Right atrium auricular region (tissue), 2 donors: ENCODE data around the gene KRT79. TPM values are rescaled to one million over a fixed set of nuclear protein-coding genes. Genes with fewer than 3 reads are reported as not detected.

Source experiments
- DNase-seq: peaks from one replicate; pipeline ENCODE4 v3.0.0-alpha.2; 2019; ENCODE audit warnings: low spot score
- H3K27ac ChIP-seq, 2 donors: fragments of 200-600 bp; sonication (generic); 1 replicate in 1 of 2; 2 replicates in 1 of 2; pipeline ENCODE4 v1.5.1; 2016 to 2019
- H3K27me3 ChIP-seq, 2 donors: fragments of 200-600 bp; sonication (generic); one replicate each; pipeline versions ENCODE4 v1.5.1 to v1.6.0; 2017 to 2019
- H3K36me3 ChIP-seq: fragments of 200-600 bp; sonication (generic); one replicate; pipeline ENCODE4 v1.5.1; 2016
- H3K4me1 ChIP-seq, 2 donors: fragments of 200-600 bp; sonication (generic); one replicate each; pipeline versions ENCODE4 v1.5.1 to v1.6.0; 2017 to 2019
- H3K4me3 ChIP-seq, 2 donors: fragments of 200-600 bp; sonication (generic); 1 replicate in 1 of 2; 2 replicates in 1 of 2; pipeline ENCODE4 v1.5.1; 2017 to 2019; ENCODE audit warnings: mild to moderate bottlenecking in 1 of 2, moderate library complexity in 1 of 2
- H3K9me3 ChIP-seq, 2 donors: fragments of 200-600 bp; sonication (generic); one replicate each; pipeline ENCODE4 v1.5.1; 2019
- total RNA-seq, 2 donors: library from RNA; depleted of rRNA; stranded (reverse); fragments of >200 nt; gene quantifications; one replicate each; pipeline ENCODE4 v1.1.0, GENCODE V29; 2016
- TF ChIP-seq, protein P1 (sequence below), 2 donors: fragments of 200-600 bp; sonication (generic); IDR thresholded peaks; one replicate each; pipeline ENCODE4 v1.5.1; 2019; ENCODE audit warnings: antibody characterized with exemption in 2 of 2

Gene KRT79
- total RNA-seq, 2 donors from 2014 or later = not detected

DNA sequence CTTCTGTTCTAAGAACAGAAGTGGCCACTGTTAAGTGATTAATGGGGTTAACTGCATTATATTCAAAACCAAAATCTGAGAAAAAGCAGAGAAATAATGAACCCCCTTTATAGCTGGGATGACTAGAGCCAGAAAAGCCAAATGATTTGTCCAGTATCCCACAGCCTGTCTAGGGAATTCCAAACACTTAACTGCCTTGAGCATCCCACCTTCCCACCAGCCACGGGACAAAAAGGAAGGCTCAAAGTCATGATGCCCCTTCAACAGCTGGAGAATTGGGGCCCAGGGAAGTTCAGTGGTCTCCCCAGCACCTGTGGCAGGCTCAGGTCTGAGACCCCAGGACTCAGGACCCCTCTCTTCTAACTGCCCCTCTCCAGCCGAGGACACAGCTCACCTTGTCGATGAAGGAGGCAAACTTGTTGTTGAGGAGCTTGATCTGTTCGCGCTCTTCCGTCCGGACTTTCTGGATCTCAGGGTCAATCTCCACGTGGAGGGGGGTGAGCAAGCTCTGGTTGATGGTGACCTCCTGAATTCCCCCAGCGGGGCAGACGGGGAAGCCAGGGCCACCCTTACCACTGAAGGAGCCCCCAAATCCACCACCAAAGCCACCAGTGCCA lies 20.8 kb downstream of the KRT79 start:
- TF ChIP-seq, protein P1, sequence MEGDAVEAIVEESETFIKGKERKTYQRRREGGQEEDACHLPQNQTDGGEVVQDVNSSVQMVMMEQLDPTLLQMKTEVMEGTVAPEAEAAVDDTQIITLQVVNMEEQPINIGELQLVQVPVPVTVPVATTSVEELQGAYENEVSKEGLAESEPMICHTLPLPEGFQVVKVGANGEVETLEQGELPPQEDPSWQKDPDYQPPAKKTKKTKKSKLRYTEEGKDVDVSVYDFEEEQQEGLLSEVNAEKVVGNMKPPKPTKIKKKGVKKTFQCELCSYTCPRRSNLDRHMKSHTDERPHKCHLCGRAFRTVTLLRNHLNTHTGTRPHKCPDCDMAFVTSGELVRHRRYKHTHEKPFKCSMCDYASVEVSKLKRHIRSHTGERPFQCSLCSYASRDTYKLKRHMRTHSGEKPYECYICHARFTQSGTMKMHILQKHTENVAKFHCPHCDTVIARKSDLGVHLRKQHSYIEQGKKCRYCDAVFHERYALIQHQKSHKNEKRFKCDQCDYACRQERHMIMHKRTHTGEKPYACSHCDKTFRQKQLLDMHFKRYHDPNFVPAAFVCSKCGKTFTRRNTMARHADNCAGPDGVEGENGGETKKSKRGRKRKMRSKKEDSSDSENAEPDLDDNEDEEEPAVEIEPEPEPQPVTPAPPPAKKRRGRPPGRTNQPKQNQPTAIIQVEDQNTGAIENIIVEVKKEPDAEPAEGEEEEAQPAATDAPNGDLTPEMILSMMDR (IDR thresholded peaks at IDR 0.05) = no peak
- Histone ChIP-seq H3K36me3 (no peaks in the 10 kb centered on the region), H3K9me3 (no peaks in the 10 kb centered on the region), H3K27ac (no peak overlapping the region), H3K4me3 (no peak overlapping the region), H3K4me1 (no peaks in the 10 kb centered on the region), H3K27me3 (no peaks in the 10 kb centered on the region)
- DNase-seq = no peak

- Histone ChIP-seq H3K4me1 (no peaks in the 10 kb centered on the region), H3K27me3 (no peaks in the 10 kb centered on the region), H3K36me3 (no peaks in the 10 kb centered on the region), H3K4me3 (no peak overlapping the region), H3K9me3 (no peaks in the 10 kb centered on the region), H3K27ac (no peak overlapping the region)
- no peak for DNase-seq
- TF ChIP-seq, protein P1 (IDR thresholded peaks at IDR 0.05) = no peak
These were observed 21.4 kb downstream of the KRT79 start for GRCh38 chr12:52812749-52813148.

GRCh38 chr12:52812073-52812400 lies 22.1 kb downstream of the KRT79 start:
- Histone ChIP-seq H3K27ac (no peak overlapping the region), H3K4me1 (no peaks in the 10 kb centered on the region), H3K27me3 (no peaks in the 10 kb centered on the region), H3K36me3 (no peaks in the 10 kb centered on the region), H3K4me3 (no peak overlapping the region), H3K9me3 (no peaks in the 10 kb centered on the region)
- DNase-seq = no peak
- TF ChIP-seq, protein P1 (IDR thresholded peaks at IDR 0.05) = no peak

DNA sequence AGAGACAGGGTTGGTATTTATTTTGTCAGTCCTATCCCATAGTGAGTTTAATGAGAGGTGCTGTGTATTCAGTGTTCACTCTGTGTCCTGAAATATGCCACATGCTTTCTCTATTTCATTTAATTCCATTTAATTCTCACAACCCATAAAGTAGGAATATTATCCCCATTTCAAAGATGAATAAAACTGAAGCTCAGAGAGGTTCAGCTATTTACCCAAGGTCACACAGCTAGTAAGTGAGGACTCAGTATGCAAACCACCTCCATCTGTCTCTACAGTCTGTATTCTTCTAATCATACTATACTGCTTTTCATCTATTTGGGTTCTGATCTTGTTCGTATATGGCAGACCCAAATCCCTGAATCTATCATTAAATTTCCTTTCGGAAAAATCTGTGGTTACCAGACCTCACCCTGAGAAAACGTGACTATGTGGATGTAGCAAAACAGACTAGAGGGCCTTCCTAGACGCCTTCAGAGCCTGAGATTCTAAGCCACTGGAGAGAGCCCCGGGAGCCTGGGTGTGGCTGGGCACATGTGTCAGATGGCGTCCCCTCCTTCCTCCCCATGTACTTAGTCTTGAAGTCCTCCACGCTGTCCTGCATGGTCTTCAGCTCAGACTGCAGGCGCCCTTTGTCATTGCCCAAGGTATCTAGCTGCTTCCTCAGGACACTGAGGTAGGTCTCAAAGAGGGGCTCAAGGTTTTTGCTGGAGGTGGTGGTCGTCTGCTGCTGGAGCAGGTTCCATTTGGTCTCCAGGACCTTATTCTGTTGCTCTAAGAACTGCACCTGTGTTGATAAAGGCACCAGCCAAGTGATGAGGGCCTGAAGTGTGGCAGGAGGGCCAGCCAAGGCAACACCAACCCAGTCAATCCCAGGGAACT lies 22.7 kb downstream of the KRT79 start:
- TF ChIP-seq, protein P1 (IDR thresholded peaks at IDR 0.05) = no peak
- no peaks in the 10 kb centered on the region for H3K36me3 ChIP-seq
- H3K4me1 ChIP-seq = no peaks in the 10 kb centered on the region
- no peak for DNase-seq
- H3K4me3 ChIP-seq = no peak overlapping the region
- H3K27me3 ChIP-seq = no peaks in the 10 kb centered on the region
- H3K9me3 ChIP-seq = no peaks in the 10 kb centered on the region
- H3K27ac ChIP-seq = no peak overlapping the region

GRCh38 chr12:52810554-52810953 lies 23.6 kb downstream of the KRT79 start:
- DNase-seq = no peak
- TF ChIP-seq, protein P1 (IDR thresholded peaks at IDR 0.05) = no peak

More at GRCh38 chr12:52810554-52810953, 23.6 kb downstream of the KRT79 start:
- H3K9me3 ChIP-seq = no peaks in the 10 kb centered on the region
- H3K4me3 ChIP-seq = no peak overlapping the region
- no peaks in the 10 kb centered on the region for H3K36me3 ChIP-seq
- no peak overlapping the region for H3K27ac ChIP-seq
- no peaks in the 10 kb centered on the region for H3K27me3 ChIP-seq
- no peaks in the 10 kb centered on the region for H3K4me1 ChIP-seq
